Osteocyte (in vitro differentiated cells): Measurements from ENCODE around the gene TLR1. TPM values are rescaled to one million over a fixed set of nuclear protein-coding genes. Genes with fewer than 3 reads are reported as not detected.

Experiments used
- DNase-seq: peaks from one replicate; pipeline ENCODE4 v3.0.0; 2021; ENCODE audit warnings: mixed read lengths; ENCODE audit not compliant: unreplicated experiment; ENCODE audit errors: extremely low spot score
- H3K27ac Mint-ChIP-seq: one replicate; pipeline ENCODE4 v1.8.0; 2021; ENCODE audit warnings: mild to moderate bottlenecking, mixed read lengths; ENCODE audit not compliant: unreplicated experiment
- H3K27me3 Mint-ChIP-seq: one replicate; pipeline ENCODE4 v1.8.0; 2021; ENCODE audit warnings: mixed read lengths; ENCODE audit not compliant: unreplicated experiment
- H3K36me3 Mint-ChIP-seq: one replicate; pipeline ENCODE4 v1.8.0; 2021; ENCODE audit warnings: mixed read lengths; ENCODE audit not compliant: unreplicated experiment
- H3K4me1 Mint-ChIP-seq: one replicate; pipeline ENCODE4 v1.8.0; 2021; ENCODE audit warnings: mixed read lengths; ENCODE audit not compliant: unreplicated experiment
- H3K4me3 Mint-ChIP-seq: one replicate; pipeline ENCODE4 v1.8.0; 2021; ENCODE audit warnings: mild to moderate bottlenecking, moderate library complexity, mixed read lengths; ENCODE audit not compliant: unreplicated experiment
- H3K9me3 Mint-ChIP-seq: one replicate; pipeline ENCODE4 v1.8.0; 2021; ENCODE audit warnings: mixed read lengths; ENCODE audit not compliant: unreplicated experiment
- total RNA-seq: library from RNA; stranded (reverse); gene quantifications from 2 replicates; pipeline ENCODE4 v1.2.1, GENCODE V29; 2021
- TF ChIP-seq, protein P1 (sequence below): fragments of 200-600 bp; sonication (generic); IDR thresholded peaks from 2 replicates; pipeline ENCODE4 v1.5.0; 2021; ENCODE audit warnings: antibody characterized with exemption, mild to moderate bottlenecking, moderate library complexity

Gene TLR1
- total RNA-seq, 1 donor from 2014 or later: 0.48 TPM

DNA sequence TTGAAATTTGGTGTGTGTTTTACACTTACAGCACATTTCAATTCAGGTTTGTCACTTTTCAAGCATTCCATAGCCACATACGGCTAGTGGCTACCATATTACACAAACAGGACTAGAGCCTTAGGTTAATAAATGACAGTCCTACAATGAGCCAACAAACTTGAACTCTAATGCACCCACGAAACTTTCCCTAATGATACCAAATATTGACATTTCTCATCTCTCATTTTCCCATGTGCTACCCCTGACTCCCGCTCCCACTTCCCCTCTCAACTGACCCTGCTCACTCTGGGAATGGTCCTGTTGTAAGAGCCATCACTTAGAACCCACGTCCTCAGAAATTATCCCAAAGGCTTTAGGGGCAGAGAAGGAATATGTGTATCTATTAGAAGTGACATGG, 16.9 kb downstream of the TLR1 start:
- Mint-ChIP-seq H3K4me3 (no peak overlapping the region), H3K27ac (no peak overlapping the region), H3K4me1 (peaks cover 1% of the 10 kb centered on the region), H3K9me3 (peaks cover 8% of the 10 kb centered on the region), H3K27me3 (no peaks in the 10 kb centered on the region), H3K36me3 (no peaks in the 10 kb centered on the region)
- DNase-seq: no peak
- TF ChIP-seq, protein P1, sequence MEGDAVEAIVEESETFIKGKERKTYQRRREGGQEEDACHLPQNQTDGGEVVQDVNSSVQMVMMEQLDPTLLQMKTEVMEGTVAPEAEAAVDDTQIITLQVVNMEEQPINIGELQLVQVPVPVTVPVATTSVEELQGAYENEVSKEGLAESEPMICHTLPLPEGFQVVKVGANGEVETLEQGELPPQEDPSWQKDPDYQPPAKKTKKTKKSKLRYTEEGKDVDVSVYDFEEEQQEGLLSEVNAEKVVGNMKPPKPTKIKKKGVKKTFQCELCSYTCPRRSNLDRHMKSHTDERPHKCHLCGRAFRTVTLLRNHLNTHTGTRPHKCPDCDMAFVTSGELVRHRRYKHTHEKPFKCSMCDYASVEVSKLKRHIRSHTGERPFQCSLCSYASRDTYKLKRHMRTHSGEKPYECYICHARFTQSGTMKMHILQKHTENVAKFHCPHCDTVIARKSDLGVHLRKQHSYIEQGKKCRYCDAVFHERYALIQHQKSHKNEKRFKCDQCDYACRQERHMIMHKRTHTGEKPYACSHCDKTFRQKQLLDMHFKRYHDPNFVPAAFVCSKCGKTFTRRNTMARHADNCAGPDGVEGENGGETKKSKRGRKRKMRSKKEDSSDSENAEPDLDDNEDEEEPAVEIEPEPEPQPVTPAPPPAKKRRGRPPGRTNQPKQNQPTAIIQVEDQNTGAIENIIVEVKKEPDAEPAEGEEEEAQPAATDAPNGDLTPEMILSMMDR: no peak

DNA sequence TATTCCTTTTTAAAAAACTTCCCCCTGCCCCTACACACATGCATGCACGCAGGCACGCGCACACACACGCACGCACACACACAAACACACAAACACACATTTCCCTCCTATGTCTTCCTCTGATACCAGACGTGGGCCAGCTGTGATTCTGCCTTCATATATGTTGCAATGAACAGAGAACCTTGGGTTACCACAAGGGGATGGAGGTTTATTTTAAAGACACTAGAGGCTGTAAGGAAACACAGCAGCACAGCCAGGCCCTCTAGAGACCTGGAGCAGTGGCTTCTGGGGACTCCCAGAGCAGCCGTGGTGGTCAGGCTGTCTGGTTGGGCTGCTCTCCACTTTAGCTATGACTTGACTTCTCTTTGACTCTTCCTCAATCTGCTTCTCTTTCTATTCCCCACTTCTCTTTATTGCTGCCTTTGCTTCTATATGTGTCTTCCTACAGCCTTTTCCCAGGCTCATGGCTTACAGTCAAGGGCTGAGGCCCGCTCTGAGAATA, 18.6 kb downstream of the TLR1 start:
- no peak overlapping the region for H3K27ac Mint-ChIP-seq
- H3K36me3 Mint-ChIP-seq: no peaks in the 10 kb centered on the region
- peaks cover 8% of the 10 kb centered on the region for H3K9me3 Mint-ChIP-seq
- no peak overlapping the region for H3K4me3 Mint-ChIP-seq
- peaks cover 2% of the 10 kb centered on the region for H3K4me1 Mint-ChIP-seq
- TF ChIP-seq, protein P1: no peak
- H3K27me3 Mint-ChIP-seq: peaks cover 2% of the 10 kb centered on the region
- DNase-seq: no peak

DNA sequence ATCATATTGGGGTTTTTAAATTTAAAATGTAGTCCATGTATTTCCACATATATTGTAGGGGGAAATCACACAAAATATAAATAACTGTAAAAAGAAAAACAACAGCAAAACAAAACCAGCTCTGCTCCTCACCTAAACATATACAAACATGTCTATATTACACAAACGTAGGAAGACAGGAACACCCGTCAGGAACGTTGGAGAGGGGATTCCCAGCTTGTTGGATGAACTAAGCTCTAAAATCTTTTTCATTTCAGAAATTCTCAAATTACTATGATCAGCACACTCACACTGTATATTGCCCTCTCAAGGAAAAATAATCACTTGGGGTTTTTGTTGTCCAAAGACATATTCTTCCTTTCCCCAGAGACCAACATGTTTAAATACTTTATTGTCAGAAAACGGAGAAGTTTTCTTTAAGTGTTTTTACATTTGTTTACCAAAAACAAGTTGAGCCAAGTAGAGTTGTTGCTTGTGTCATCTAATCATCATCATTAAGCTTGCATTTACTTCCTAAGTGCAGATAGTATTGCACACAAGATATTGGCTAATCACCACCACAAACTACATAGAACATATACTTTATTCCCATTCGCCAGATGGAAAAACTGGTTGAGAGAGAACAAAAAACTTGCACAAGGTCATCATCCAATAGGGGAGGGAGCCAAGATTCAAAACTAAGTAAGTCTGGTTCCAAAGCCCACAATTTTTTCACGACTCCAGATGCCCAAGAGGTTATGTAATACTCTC, 19.4 kb downstream of the TLR1 start:
- H3K9me3 Mint-ChIP-seq: peaks cover 6% of the 10 kb centered on the region

DNA sequence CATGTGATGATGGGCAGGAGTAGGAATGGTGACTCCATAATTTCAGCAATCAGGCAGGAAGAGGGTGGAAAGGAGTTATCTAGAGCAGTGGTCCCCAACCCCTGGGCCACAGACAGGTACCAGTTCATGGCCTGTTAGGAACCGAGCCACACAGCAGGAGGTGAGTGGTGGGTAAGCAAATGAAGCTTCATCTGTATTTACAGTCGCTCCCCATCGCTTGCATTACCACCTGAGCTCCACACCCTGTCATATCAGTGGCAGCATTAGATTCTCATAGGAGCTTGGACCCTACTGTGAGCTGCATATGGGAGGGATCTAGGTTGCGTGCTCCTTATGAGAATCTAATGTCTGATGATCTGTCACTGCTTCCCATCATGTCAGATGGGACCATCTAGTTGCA, 20.4 kb downstream of the TLR1 start:
- H3K9me3 Mint-ChIP-seq: no peaks in the 10 kb centered on the region
- no peak overlapping the region for H3K4me3 Mint-ChIP-seq
- TF ChIP-seq, protein P1: no peak
- DNase-seq: no peak
- H3K27me3 Mint-ChIP-seq: peaks cover 2% of the 10 kb centered on the region
- no peak overlapping the region for H3K27ac Mint-ChIP-seq
- no peaks in the 10 kb centered on the region for H3K36me3 Mint-ChIP-seq
- H3K4me1 Mint-ChIP-seq: peaks cover 2% of the 10 kb centered on the region

More for the DNA sequence above, 19.4 kb downstream of the TLR1 start:
- peaks cover 2% of the 10 kb centered on the region for H3K4me1 Mint-ChIP-seq
- DNase-seq: no peak
- TF ChIP-seq, protein P1: no peak
- peaks cover 2% of the 10 kb centered on the region for H3K27me3 Mint-ChIP-seq
- no peaks in the 10 kb centered on the region for H3K36me3 Mint-ChIP-seq
- no peak overlapping the region for H3K27ac Mint-ChIP-seq
- no peak overlapping the region for H3K4me3 Mint-ChIP-seq

DNA sequence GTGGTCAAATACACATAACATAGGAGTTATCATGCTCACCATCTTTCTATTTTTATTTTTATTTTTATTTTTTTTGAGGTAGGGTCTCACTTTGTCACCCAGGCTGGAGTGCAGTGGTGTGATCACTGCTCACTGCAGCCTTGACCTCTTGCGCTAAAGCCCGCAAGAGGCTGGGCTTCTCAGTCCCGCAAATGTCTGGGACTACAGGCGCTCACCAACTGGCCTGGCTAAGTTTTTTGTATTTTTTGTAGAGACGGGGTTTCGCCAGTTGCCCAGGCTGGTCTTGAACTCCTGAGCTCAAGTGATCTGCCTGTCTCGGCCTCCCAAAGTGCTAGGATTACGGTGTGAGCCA, 21.5 kb downstream of the TLR1 start:
- H3K36me3 Mint-ChIP-seq: no peaks in the 10 kb centered on the region
- H3K27me3 Mint-ChIP-seq: peaks cover 2% of the 10 kb centered on the region
- no peaks in the 10 kb centered on the region for H3K9me3 Mint-ChIP-seq
- TF ChIP-seq, protein P1: no peak
- peaks cover 2% of the 10 kb centered on the region for H3K4me1 Mint-ChIP-seq
- no peak for DNase-seq
- no peak overlapping the region for H3K27ac Mint-ChIP-seq
- H3K4me3 Mint-ChIP-seq: no peak overlapping the region
